ENCODE results near the gene AUTS2.

The AUTS2 gene

GRCh38 chr7:70183278-70183677, 585.0 kb downstream of the AUTS2 start:
- Histone ChIP-seq H3K4me1 (ENCODE audit: control insufficient read depth, insufficient read depth, low read length) (no peaks in the 10 kb centered on the region), H3K36me3 (ENCODE audit: control insufficient read depth, insufficient read depth, low read length) (no peaks in the 10 kb centered on the region), H3K27me3 (ENCODE audit: control insufficient read depth, insufficient read depth, low read length) (no peaks in the 10 kb centered on the region), H3K9me3 (ENCODE audit: control insufficient read depth, insufficient read depth, low read length) (no peaks in the 10 kb centered on the region), H3K4me3 (ENCODE audit: low read length) (no peak overlapping the region), H3K27ac (ENCODE audit: low read length) (no peak overlapping the region)
- no CpG with 5 or more reads among the region's 6 CpGs for WGBS (ENCODE audit: insufficient coverage, insufficient read length)
- no peak for DNase-seq (ENCODE audit: low read depth, low spot score)

- H3K27ac ChIP-seq (ENCODE audit: low read length): no peak overlapping the region
- no peak overlapping the region for H3K4me3 ChIP-seq (ENCODE audit: low read length)
- DNase-seq (ENCODE audit: low read depth, low spot score): no peak
- H3K9me3 ChIP-seq (ENCODE audit: control insufficient read depth, insufficient read depth, low read length): no peaks in the 10 kb centered on the region
- WGBS (ENCODE audit: insufficient coverage, insufficient read length): no CpG with 5 or more reads among the region's 4 CpGs
- H3K4me1 ChIP-seq (ENCODE audit: control insufficient read depth, insufficient read depth, low read length): no peaks in the 10 kb centered on the region
- no peaks in the 10 kb centered on the region for H3K36me3 ChIP-seq (ENCODE audit: control insufficient read depth, insufficient read depth, low read length)
- no peaks in the 10 kb centered on the region for H3K27me3 ChIP-seq (ENCODE audit: control insufficient read depth, insufficient read depth, low read length)
Observed at GRCh38 chr7:70188901-70189650, 590.8 kb downstream of the AUTS2 start.

- Histone ChIP-seq H3K4me3 (ENCODE audit: low read length) (no peak overlapping the region), H3K27ac (ENCODE audit: low read length) (no peak overlapping the region), H3K4me1 (ENCODE audit: control insufficient read depth, insufficient read depth, low read length) (no peaks in the 10 kb centered on the region), H3K36me3 (ENCODE audit: control insufficient read depth, insufficient read depth, low read length) (no peaks in the 10 kb centered on the region), H3K9me3 (ENCODE audit: control insufficient read depth, insufficient read depth, low read length) (no peaks in the 10 kb centered on the region), H3K27me3 (ENCODE audit: control insufficient read depth, insufficient read depth, low read length) (no peaks in the 10 kb centered on the region)
- no CpG with 5 or more reads among the region's 4 CpGs for WGBS (ENCODE audit: insufficient coverage, insufficient read length)
- no peak for DNase-seq (ENCODE audit: low read depth, low spot score)
Observed at GRCh38 chr7:70189776-70190175, 591.5 kb downstream of the AUTS2 start.

GRCh38 chr7:70190281-70190680, 592.0 kb downstream of the AUTS2 start:
- Histone ChIP-seq H3K9me3 (ENCODE audit: control insufficient read depth, insufficient read depth, low read length) (no peaks in the 10 kb centered on the region), H3K27me3 (ENCODE audit: control insufficient read depth, insufficient read depth, low read length) (no peaks in the 10 kb centered on the region), H3K27ac (ENCODE audit: low read length) (no peak overlapping the region), H3K4me1 (ENCODE audit: control insufficient read depth, insufficient read depth, low read length) (no peaks in the 10 kb centered on the region), H3K4me3 (ENCODE audit: low read length) (no peak overlapping the region), H3K36me3 (ENCODE audit: control insufficient read depth, insufficient read depth, low read length) (no peaks in the 10 kb centered on the region)
- WGBS (ENCODE audit: insufficient coverage, insufficient read length): no CpG with 5 or more reads among the region's 4 CpGs
- DNase-seq (ENCODE audit: low read depth, low spot score): no peak

- Histone ChIP-seq H3K4me3 (ENCODE audit: low read length) (no peak overlapping the region), H3K9me3 (ENCODE audit: control insufficient read depth, insufficient read depth, low read length) (no peaks in the 10 kb centered on the region), H3K4me1 (ENCODE audit: control insufficient read depth, insufficient read depth, low read length) (no peaks in the 10 kb centered on the region), H3K27ac (ENCODE audit: low read length) (no peak overlapping the region), H3K27me3 (ENCODE audit: control insufficient read depth, insufficient read depth, low read length) (no peaks in the 10 kb centered on the region), H3K36me3 (ENCODE audit: control insufficient read depth, insufficient read depth, low read length) (no peaks in the 10 kb centered on the region)
- DNase-seq (ENCODE audit: low read depth, low spot score): no peak
- WGBS (ENCODE audit: insufficient coverage, insufficient read length): no CpG with 5 or more reads among the region's 4 CpGs
Observed at GRCh38 chr7:70193514-70193913, 595.2 kb downstream of the AUTS2 start.

- Histone ChIP-seq H3K27me3 (ENCODE audit: control insufficient read depth, insufficient read depth, low read length) (no peaks in the 10 kb centered on the region), H3K36me3 (ENCODE audit: control insufficient read depth, insufficient read depth, low read length) (no peaks in the 10 kb centered on the region), H3K4me3 (ENCODE audit: low read length) (no peak overlapping the region), H3K4me1 (ENCODE audit: control insufficient read depth, insufficient read depth, low read length) (no peaks in the 10 kb centered on the region), H3K9me3 (ENCODE audit: control insufficient read depth, insufficient read depth, low read length) (no peaks in the 10 kb centered on the region), H3K27ac (ENCODE audit: low read length) (no peak overlapping the region)
- DNase-seq (ENCODE audit: low read depth, low spot score): no peak
- 100% methylated on average over 1 of the region's 5 CpGs for WGBS (ENCODE audit: insufficient coverage, insufficient read length)
Observed at GRCh38 chr7:70208236-70209063, 610.2 kb downstream of the AUTS2 start.

GRCh38 chr7:70210200-70210935, 612.1 kb downstream of the AUTS2 start:
- Histone ChIP-seq H3K4me1 (ENCODE audit: control insufficient read depth, insufficient read depth, low read length) (no peaks in the 10 kb centered on the region), H3K36me3 (ENCODE audit: control insufficient read depth, insufficient read depth, low read length) (no peaks in the 10 kb centered on the region), H3K27ac (ENCODE audit: low read length) (no peak overlapping the region), H3K9me3 (ENCODE audit: control insufficient read depth, insufficient read depth, low read length) (no peaks in the 10 kb centered on the region), H3K27me3 (ENCODE audit: control insufficient read depth, insufficient read depth, low read length) (no peaks in the 10 kb centered on the region), H3K4me3 (ENCODE audit: low read length) (no peak overlapping the region)
- WGBS (ENCODE audit: insufficient coverage, insufficient read length): no CpG with 5 or more reads among the region's 5 CpGs
- no peak for DNase-seq (ENCODE audit: low read depth, low spot score)

GRCh38 chr7:70210936-70211310, 612.6 kb downstream of the AUTS2 start:
- H3K36me3 ChIP-seq (ENCODE audit: control insufficient read depth, insufficient read depth, low read length): no peaks in the 10 kb centered on the region
- H3K27me3 ChIP-seq (ENCODE audit: control insufficient read depth, insufficient read depth, low read length): no peaks in the 10 kb centered on the region
- DNase-seq (ENCODE audit: low read depth, low spot score): no peak
- H3K27ac ChIP-seq (ENCODE audit: low read length): no peak overlapping the region
- no peaks in the 10 kb centered on the region for H3K4me1 ChIP-seq (ENCODE audit: control insufficient read depth, insufficient read depth, low read length)
- no peaks in the 10 kb centered on the region for H3K9me3 ChIP-seq (ENCODE audit: control insufficient read depth, insufficient read depth, low read length)
- no peak overlapping the region for H3K4me3 ChIP-seq (ENCODE audit: low read length)
- no CpG with 5 or more reads among the region's 6 CpGs for WGBS (ENCODE audit: insufficient coverage, insufficient read length)

GRCh38 chr7:70212281-70212680, 614.0 kb downstream of the AUTS2 start:
- H3K4me1 ChIP-seq (ENCODE audit: control insufficient read depth, insufficient read depth, low read length): no peaks in the 10 kb centered on the region
- no peak for DNase-seq (ENCODE audit: low read depth, low spot score)
- H3K9me3 ChIP-seq (ENCODE audit: control insufficient read depth, insufficient read depth, low read length): no peaks in the 10 kb centered on the region
- H3K4me3 ChIP-seq (ENCODE audit: low read length): no peak overlapping the region
- H3K27me3 ChIP-seq (ENCODE audit: control insufficient read depth, insufficient read depth, low read length): no peaks in the 10 kb centered on the region
- no CpG with 5 or more reads among the region's 6 CpGs for WGBS (ENCODE audit: insufficient coverage, insufficient read length)
- no peaks in the 10 kb centered on the region for H3K36me3 ChIP-seq (ENCODE audit: control insufficient read depth, insufficient read depth, low read length)
- no peak overlapping the region for H3K27ac ChIP-seq (ENCODE audit: low read length)

- H3K9me3 ChIP-seq (ENCODE audit: control insufficient read depth, insufficient read depth, low read length): no peaks in the 10 kb centered on the region
- H3K4me1 ChIP-seq (ENCODE audit: control insufficient read depth, insufficient read depth, low read length): no peaks in the 10 kb centered on the region
- no peak for DNase-seq (ENCODE audit: low read depth, low spot score)
- no peak overlapping the region for H3K27ac ChIP-seq (ENCODE audit: low read length)
- no peaks in the 10 kb centered on the region for H3K27me3 ChIP-seq (ENCODE audit: control insufficient read depth, insufficient read depth, low read length)
- no peaks in the 10 kb centered on the region for H3K36me3 ChIP-seq (ENCODE audit: control insufficient read depth, insufficient read depth, low read length)
- no peak overlapping the region for H3K4me3 ChIP-seq (ENCODE audit: low read length)
Observed at GRCh38 chr7:70214071-70214470, 615.8 kb downstream of the AUTS2 start.
